ENCODE measurements around the gene COL27A1.

The COL27A1 gene

DNA sequence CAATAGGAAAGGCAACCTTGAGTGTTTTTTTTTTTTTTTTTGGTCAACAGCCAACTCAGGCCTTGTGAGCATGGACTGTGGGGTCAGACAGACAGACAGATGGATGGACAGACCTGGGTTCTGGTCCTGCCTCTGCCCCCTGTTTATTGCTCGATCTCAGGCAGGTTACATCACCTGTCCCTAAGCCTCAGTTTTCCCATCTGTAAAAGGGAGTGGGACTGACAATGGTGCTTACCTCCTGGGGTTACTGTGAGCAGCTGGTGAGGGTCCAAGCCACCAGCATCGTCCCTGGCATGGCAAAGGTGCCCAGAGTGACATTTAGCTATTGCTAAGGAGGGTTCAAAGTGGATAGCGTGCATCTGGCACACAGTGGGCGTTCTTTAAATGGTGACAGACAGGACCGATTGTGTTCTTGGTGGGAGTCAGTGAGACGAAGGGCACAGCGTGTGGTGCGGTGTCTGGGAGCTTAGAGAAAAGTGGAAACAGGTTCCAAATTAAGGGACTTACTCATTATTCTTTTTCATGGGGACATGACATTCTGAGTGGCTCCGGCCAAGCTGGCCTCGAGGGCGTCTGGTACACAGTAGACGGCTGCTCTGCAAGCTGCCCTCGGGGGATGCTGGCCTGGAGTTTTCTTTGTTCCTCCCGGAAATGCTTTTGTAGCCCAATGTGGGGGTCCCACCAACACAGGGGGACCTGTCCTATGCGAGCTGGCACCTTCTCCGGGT, 72.1 kb downstream of the COL27A1 start:
- no peak for DNase-seq (ENCODE audit: low spot score)

DNA sequence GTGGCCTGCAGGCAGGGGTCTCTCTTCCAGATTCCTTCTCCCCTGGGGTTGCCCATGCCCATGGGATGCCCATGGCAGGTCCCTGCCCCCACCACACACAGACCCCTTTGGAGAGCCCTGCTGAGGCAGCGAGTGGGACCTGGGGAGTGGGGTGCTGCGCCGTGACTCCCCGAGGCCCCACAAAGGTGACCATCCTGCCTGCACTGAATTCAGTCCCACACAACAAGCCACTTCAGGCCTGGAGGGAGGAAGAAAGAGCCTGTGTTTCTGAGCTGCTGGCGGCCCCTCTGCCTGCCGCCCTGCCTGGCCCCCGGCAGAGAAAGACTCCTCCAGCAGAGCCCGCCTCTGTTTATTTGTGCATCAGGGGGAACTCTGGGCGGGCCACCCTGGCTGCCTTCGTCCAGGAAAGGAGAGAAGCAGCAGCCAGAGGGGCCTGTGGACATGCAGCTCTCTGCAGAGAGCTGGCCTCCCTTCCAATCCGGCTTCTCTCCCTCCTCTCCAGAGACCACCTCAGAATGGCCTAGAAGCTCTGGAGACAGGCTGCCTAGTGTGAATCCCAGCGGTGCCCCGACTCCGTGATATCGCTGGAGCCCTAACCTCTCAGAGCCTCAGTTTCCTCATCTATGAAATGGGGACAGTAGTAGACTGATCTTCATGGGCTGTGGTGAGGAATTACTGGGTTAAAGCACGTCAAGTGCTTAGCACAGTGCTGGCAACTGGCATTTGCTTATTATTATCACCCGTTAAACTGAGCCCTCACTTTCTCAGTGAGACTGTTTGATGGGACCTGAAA, 72.9 kb downstream of the COL27A1 start:
- DNase-seq (ENCODE audit: low spot score), result no peak

DNA sequence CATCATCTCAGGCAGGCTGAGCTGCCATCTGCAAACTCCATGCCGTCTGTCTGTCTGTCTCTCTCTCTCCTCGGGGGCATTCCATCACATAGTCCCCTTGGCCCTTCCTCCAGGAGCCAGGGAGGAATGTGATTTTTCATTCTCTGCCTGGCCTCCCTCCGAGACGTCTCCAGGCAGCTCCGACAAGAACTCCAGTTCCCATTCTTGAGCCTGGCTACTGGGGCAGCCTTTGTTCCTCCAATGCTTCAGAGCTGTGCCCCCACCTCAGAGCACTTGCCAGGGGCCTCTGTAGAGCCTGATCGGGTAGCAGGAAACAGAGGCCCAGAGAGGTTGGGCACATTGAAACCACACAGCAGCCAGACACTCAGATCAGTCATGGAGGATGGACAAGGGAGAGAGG, 74.0 kb downstream of the COL27A1 start:
- no peak for DNase-seq (ENCODE audit: low spot score)

DNA sequence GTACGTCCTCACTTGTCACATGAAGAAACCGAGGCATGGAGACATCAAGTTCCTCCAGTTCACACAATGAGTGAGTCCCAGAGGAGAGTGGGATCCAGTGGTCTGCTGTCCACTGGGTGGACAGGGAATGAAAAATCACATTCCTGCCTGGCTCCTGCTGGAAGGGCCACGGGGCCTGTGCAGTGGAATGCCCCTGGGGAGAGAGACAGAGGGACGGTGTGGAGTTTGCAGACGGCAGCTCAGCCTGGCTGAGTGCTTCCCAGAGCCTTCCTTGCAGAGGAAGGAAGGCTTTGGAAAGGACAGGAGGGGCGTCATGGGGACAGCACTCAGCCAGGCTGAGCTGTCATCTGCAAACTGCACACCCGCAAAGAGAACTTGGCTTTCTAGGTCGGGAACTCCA, 74.7 kb downstream of the COL27A1 start:
- no peak for DNase-seq (ENCODE audit: low spot score)

DNA sequence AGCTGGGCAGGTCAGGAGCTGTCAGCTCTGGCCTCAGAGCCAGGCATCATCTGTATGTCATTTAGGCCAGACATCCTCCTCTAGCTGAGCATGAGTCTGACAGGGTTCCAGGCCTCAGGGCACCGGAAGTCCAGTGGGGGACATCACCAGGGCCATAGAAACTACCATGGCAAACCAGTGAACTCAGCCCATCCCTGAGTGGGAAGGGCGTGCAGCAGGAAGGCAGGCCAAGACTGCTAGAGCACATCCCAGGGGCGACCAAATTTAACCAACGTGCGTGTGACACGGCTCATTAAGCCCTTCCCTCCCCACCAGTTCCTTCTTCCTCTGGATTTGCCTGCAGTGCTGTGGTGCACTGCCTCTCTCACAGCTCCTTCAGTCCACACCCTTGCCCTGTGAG, 75.9 kb downstream of the COL27A1 start:
- DNase-seq (ENCODE audit: low spot score), result no peak

DNA sequence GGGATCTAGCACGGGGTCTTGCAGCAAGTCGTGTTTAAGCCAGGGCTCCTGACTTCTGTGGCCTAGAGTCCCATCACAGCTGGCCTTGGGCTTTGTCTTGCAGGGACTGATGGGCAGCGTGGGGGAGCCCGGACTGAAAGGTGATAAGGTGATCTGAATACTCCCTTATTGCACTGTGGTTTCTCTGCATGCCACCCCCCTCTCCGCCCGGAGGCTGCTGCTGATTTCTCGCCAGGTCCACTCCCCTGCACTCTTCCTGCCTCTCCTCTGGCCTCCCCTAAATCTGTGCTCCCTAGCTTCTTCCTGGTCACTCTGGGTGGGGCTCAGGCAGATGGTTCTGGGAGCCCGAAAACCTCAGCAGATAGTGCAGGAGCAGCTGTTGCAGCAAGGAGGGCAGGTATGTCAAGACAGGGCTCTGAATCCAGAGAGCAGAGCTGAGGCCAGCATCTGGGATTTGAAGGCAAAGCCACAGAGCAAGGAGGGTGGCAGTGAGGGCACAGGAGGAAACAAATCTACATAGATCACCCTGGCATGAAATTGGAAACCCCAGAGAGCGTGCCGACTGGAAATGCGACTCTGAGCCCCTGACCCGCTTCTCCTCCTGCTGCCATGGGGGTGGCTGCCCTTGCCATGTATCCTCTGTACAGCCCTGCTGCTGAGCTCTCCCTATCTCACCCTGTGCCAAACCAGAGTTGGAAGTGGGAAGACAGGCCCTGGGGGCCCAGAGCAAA, 76.5 kb downstream of the COL27A1 start:
- DNase-seq (ENCODE audit: low spot score), result no peak

DNA sequence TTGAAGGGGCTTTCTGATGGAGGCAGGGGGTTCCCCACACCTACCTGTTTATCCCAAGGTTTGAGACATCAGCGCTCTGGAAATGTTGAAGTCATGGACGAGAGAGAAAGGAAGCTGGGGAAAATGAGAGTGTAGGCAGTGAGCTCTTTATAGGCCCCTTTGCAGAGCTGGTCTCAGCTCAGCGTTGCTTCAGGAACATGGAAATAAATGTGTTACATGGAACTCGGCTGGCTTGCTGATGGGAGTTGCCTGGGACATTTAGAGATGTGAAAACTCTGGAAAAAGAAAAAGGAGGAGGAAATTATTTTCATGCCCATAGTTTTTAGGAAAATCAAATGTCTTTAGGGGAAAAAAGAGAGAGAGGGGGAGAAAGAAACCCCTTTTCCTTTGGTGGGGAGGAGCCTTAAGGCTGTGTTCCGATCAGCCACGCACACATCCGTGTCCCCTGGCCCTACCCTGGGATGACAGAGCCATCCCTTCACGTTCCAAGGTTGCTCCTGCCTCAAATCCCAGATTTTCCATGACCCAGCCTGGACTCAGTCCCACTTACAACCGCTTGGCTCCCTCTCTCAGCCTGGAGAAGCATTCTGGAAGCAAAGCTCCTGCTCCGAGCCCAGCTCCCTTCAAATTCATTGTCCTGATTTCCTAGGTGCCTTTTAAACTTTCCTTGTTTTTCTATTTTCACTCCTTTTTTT, 78.3 kb downstream of the COL27A1 start:
- DNase-seq (ENCODE audit: low spot score), result no peak

DNA sequence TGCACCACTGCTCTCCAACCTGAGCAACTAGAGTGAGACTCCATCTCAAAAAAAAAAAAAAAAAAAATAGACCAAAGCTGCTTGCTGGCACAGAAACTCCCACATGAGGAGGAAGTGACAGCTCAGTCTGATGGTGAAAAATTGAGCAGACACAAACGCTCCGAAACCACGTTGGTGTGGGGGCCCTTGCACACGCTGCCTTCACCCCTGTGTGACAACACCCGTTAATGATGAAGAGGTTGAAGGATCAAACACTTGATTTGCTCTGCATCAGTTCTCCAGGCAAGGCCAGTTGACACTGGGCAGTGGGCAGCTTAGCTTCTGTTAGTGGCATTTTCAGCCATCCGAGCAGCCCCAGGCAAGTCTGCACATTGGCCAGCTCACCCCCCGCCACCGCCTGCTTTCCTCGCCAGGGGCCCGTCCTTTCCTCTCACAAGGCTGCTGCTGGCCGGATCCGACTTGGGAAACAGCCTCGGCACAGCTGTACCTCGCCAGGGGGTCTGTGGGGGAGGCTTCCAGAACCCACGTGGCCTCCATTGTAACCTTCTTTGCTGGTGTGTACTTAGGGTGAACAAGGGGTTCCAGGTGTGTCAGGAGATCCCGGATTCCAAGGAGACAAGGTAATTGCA, 79.8 kb downstream of the COL27A1 start:
- DNase-seq (ENCODE audit: low spot score), result no peak

DNA sequence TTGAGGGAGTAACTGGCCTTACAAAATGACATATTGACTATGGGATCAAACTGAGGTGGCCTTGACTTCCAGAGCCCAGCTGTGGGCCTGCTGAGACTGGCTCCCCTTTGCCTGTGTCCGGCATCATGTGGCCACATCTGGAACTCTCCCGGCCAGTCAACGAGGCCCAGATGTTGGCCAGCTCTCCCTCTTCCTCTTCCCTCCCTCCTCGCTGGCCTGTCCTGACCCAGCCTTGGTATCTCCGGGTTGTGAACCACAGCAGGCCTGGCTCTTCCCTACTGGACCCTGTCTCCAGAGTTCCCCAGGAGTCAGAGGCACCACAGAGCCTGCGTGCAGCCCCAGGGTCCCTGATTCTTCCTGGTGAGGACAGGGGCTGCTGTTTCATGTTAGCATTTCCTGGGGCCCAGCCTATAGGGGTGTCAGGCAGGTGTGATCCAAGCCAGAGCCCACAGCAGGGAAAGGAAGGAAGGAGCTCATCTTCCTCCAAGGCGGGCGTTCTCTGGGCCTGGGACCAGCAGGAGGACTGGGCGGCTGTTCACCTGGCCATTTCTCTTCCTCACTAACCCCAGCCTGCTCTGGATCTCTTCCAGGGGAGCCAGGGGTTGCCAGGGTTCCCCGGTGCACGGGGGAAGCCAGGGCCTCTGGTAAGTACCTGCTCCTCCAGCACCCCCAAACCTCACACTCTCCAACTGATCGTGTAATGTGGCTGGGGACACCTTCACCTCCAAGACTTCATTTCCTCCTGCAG, 81.2 kb downstream of the COL27A1 start:
- no peak for DNase-seq (ENCODE audit: low spot score)

DNA sequence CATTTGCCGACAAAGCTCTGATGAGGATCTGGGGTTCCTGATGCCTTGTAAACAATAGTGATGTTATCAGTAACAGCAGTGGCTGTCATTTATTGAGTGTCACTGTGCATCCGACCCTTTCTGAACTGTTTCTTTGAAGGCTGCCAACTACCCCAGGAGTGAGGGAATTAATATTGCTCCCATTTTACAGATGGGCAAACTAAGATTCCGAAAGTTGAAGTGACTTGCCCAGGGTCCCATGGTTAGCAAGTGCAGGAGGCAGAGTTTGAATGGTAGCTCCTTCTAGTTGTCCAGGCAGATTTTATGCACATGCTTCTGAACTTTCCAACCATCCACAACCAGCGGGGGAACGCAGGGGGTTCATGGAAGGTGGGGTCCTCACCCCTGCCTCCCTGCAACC, 81.9 kb downstream of the COL27A1 start:
- DNase-seq (ENCODE audit: low spot score), result no peak

DNA sequence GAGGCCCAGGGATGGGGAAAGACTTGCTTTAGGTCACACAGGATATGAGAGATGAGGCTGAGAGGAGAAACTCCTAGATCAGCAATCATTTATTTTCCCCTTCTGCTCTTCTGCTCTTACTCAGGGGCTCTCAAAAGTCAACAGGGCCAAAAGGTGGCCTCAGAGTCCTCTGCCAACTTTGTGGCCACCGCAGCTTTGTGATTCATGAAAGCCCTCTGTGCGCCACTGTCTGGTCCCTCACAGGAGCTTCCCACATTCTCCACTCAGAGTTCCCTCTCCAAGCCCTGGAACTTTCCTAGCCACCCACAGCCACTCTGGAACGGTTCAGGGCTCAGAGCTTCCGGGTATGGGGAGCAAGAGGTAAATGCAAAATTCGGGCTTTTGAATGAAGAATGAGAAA, 82.4 kb downstream of the COL27A1 start:
- no peak for DNase-seq (ENCODE audit: low spot score)

DNA sequence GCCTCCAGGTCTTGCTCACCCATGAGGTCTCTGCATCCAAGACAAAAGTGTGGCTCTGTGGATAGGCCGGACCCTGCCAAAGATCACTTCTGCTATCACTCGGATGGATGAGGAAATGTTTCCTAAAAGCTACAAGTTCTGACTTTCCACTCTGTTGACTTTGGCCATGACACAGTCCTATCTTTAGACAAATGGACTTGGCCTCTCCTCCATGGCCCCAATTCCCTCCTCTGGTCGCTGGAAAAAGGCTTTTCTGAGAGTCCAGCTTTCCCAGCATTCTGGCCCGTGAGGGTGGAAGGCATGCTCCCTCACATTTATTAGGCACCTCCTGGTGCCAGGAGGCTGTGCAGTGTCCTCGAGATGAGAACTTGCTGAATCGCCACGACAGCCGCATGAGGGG, 83.1 kb downstream of the COL27A1 start:
- no peak for DNase-seq (ENCODE audit: low spot score)

DNA sequence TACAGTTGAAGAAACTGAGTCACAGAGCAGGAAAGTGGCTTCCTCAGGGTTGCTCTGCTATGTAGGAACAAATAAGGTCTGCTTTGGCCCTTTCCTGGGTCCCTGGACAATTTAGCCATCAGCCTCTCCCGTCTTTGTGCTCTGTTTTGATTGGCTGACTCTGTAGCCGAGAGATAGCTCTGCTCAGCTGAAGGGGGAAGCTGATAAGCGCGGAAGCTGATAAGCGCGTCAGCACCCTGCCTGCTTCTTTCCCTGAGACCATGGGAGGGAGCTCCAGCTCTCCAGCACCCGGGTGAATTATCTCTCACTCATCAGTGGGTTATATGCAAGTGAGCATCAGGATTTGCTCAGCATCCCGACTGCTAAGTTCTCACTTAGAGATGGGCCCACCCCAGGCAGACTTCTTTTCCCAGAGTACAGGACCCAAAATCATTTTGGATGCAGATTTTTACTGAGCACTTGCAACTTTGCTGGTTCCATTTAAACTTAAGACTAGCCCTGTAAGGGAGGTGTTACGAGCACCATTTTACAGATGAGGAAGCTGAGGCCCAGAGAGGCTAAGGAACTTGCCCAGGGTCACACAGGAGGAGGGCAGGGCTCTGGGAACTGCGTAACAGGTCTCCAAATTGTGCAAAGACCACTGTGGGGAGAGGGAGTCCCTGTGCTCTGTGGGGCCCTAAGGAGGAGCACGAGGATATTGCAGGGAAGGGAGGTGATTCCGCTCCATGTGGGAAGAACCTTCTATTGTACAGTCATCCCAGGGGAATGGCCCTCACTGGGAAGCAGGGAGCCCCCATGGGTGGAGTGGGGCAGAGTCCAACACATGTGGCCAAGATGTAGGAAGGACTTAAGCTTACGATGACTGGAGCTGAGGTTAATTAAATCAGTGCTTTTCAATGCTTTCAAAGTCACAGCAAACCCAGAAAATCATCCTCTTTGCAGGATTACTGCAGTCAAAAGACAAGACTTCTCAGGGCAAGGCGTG, 83.8 kb downstream of the COL27A1 start:
- DNase-seq (ENCODE audit: low spot score), result peak; percentile 14

DNA sequence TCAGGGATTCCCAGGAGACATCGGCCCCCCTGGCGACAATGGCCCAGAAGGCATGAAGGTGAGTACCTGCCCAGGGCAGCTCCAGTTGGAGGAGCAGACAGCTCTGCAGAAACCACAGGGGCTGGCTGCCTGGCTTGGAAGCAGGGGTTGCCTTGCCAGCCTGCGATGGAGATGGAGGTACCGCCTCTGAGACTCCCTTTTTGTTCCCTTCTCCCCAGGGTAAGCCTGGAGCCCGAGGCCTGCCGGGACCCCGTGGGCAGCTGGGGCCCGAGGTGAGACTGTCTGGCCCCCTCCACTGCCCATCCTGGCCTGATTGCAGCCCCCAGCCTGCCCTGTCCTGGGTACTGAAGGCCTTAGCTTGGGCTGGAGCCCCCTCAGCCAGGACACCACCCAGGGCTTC, 84.9 kb downstream of the COL27A1 start:
- no peak for DNase-seq (ENCODE audit: low spot score)

DNA sequence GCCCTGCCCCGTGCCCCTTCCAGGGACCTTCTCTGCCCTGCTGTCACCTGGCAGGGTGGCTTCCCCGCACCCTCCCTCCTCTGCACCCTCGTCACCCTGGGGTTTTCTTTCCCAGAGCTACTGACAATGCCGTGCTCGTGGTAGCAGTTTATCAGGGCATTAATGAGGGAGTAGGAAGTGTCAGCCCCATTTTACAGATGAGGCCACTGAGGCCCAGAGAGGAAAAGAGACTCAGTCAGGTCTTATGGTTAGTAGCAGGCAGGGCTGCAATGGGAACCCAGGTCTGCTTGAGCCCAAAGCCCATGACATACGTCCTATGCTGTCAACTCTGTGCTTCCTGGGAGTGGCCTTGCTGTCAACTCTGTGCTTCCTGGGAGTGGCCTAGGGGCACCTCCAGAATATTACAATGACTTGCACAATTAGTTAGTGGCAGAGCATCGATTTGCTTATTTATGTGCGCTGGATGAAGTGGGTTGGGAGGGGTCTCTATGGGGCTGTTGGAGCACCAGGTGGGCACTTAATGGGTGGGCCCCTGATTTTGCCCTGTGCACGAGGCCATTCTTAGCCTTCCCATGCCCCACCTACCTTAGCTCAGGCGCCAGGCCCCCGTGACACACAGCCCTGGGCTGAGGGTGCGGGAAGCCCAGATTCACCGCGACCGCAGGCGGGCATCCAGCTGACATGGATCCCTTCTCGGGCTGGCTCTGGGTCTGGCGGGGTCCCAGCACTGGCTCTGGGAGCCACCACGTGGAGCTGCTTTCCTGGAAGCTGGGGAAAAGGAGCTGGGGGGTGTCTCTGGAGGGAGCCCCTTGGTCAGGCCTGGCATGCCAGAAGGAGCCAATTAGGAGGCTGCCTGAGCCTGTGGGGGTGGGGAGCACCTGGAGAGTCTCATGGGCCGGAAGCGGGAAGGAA, 85.6 kb downstream of the COL27A1 start:
- no peak for DNase-seq (ENCODE audit: low spot score)

DNA sequence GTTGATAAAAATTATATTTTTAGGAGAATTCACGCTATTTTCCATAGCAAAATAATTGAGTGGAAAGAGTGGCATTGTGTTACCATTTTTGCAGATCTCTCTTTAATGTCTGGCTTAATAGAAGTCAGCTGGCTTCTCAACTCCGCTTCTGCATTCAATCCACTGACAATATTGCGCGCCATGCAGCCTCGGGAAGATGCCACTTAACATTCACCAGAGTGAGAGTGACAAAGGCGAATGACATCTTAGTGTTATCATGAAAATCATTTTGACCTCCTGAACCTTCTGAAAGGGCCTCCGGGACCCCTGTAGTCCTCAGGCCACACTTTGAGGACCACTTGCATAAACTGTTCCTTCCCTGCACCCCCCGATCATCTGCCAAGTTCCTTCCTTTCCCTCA, 87.5 kb downstream of the COL27A1 start:
- no peak for DNase-seq (ENCODE audit: low spot score)

DNA sequence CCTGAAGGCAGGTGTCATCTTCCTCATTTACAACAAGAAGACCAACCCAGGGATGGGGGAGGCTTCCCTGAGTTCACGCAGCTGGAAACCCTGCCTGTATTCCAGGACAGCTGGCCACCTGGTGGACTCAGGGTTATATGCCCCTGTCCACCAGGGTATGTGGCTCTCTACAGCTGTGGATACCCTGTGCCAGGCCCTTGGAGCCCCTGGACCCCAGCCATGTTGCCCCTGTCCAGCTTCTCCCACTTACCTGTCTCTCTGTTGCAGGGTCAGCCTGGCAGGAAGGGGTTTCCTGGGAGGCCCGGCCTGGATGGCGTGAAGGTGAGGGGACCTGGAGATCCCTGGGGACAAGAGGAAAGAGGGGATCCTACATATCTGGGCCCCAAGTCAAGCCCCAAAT, 87.9 kb downstream of the COL27A1 start:
- DNase-seq (ENCODE audit: low spot score), result no peak

DNA sequence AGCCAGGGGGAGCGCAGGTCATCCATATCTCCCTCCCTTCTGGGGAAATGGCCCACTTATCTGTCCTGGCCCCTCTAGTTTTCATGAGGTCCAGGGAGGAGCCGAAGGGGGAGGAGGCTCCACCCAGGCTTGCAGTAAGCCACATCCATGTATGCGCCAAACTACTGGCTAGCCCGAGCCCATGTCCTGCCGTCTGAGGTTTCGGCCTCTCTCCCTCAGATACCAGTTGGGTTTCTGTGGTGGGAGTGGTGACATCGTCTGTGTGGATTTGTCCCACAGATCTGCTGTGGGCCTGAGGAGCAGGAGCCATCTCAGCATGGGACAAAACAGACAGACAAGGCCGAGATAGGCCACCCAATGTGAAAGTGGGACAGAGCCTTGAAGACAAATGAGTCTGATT, 89.2 kb downstream of the COL27A1 start:
- no peak for DNase-seq (ENCODE audit: low spot score)

DNA sequence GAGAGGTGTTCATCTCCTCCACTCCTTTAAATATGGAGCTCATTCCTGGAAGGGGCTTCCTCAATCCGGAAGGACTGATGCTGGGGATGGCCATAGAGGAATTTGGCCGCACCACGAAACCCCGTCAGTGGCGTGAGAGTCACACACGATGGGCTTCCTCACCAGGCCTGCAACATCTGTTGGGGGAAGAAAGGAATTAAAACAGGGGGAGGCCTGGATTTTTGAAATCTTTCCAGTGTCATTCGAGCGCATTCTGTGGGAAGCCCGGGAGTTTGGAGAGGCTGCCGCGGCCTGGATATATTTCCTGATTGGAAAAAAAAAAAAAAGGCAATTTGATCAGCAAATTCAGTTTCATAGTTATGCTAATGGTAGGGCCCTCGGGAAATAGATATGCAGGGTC, 91.2 kb downstream of the COL27A1 start:
- no peak for DNase-seq (ENCODE audit: low spot score)
